Endothelial cell of umbilical vein (primary cell): ENCODE data around the gene LAMP5. TPM values are rescaled to one million over a fixed set of nuclear protein-coding genes. Genes with fewer than 3 reads are reported as not detected.

Experiments used
- BruUV-seq: library from RNA; stranded (reverse); fragments of 400-500 nt; replicated peaks from 2 replicates; lab custom pipeline; 2021; lab: Mats Ljungman, UMichigan
- CTCF ChIA-PET: fragments of 300-600, 350-600 bp; sonication (Branson Sonifier 250); formaldehyde crosslinking; loops from one replicate; lab custom pipeline; 2021; ENCODE audit warnings: antibody characterized with exemption, inconsistent platforms; lab: Charles Lee
- POLR2A ChIA-PET: fragments of 300-600, 350-600 bp; sonication (Branson Sonifier 250); formaldehyde crosslinking; loops from one replicate; lab custom pipeline; 2021; ENCODE audit warnings: antibody characterized with exemption, inconsistent platforms; lab: Charles Lee
- DNase-seq: peaks from one replicate; pipeline ENCODE4 v3.0.0-alpha.2; 2011; ENCODE audit warnings: low read depth, low spot score
- FAIRE-seq: peaks from 2 replicates; lab custom pipeline; 2011; peaks lifted over from hg19 to GRCh38; lab: Jason Lieb, UNC
- H2AFZ ChIP-seq: 2 replicates; pipeline ENCODE4 v1.6.0; 2012; ENCODE audit warnings: low read depth, low read length, control low read depth, inconsistent platforms
- H3K27ac ChIP-seq: 2 replicates; pipeline ENCODE4 v1.5.1; 2011; ENCODE audit warnings: low read depth, mild to moderate bottlenecking, control low read depth, low read length, moderate library complexity; ENCODE audit not compliant: insufficient read depth
- H3K27me3 ChIP-seq, 2 experiments: 2 replicates each; pipeline versions ENCODE4 v1.6.0 to v1.6.1; 2011; ENCODE audit warnings: low read length in 2 of 2, mixed read lengths in 1 of 2; ENCODE audit not compliant: control insufficient read depth in 2 of 2, insufficient read depth in 2 of 2
- H3K36me3 ChIP-seq, 2 experiments: 2 replicates in 1 of 2; 3 replicates in 1 of 2; pipeline ENCODE4 v1.5.1; 2011; ENCODE audit warnings: low read length in 2 of 2, mild to moderate bottlenecking in 1 of 2, moderate library complexity in 1 of 2; ENCODE audit not compliant: control insufficient read depth in 2 of 2, insufficient read depth in 2 of 2; ENCODE audit errors: extremely low read depth in 1 of 2
- H3K4me1 ChIP-seq: 3 replicates; pipeline ENCODE4 v1.5.1; 2011; ENCODE audit warnings: mild to moderate bottlenecking, low read length; ENCODE audit not compliant: control insufficient read depth, insufficient read depth; ENCODE audit errors: extremely low read depth
- H3K4me2 ChIP-seq: 2 replicates; pipeline ENCODE4 v1.6.1; 2011; ENCODE audit warnings: low read length, control low read depth, mixed read lengths; ENCODE audit not compliant: insufficient read depth
- H3K4me3 ChIP-seq, 3 experiments: fragments of 200-600 bp in 1 of 3; sonication (generic), shearing (Covaris generic) in 1 of 3; replicated peaks in 1 of 3; 2 replicates each; pipeline ENCODE4 v1.5.1; 2011 to 2016; ENCODE audit warnings: control low read depth in 3 of 3, low read length in 3 of 3, mild to moderate bottlenecking in 2 of 3, inconsistent platforms in 1 of 3, low read depth in 1 of 3, moderate library complexity in 1 of 3; ENCODE audit not compliant: insufficient read depth in 1 of 3
- H3K79me2 ChIP-seq: 2 replicates; pipeline ENCODE4 v1.6.0; 2012; ENCODE audit warnings: low read length, inconsistent platforms; ENCODE audit not compliant: control insufficient read depth, insufficient read depth
- H3K9ac ChIP-seq: replicated peaks from 2 replicates; pipeline ENCODE3; 2011; ENCODE audit warnings: low read length, control low read depth; ENCODE audit not compliant: insufficient read depth; ENCODE audit errors: extremely low read depth
- H3K9me1 ChIP-seq: replicated peaks from 3 replicates; pipeline ENCODE4 v1.6.0; 2011; ENCODE audit warnings: mild to moderate bottlenecking, low read length; ENCODE audit not compliant: control insufficient read depth, insufficient read depth; ENCODE audit errors: extremely low read depth
- H3K9me3 ChIP-seq: replicated peaks from 2 replicates; pipeline ENCODE4 v1.5.1; 2012; ENCODE audit warnings: low read length, inconsistent platforms; ENCODE audit not compliant: control insufficient read depth, insufficient read depth
- H4K20me1 ChIP-seq: replicated peaks from 2 replicates; pipeline ENCODE3; 2011; ENCODE audit warnings: mild to moderate bottlenecking, low read length; ENCODE audit not compliant: control insufficient read depth, insufficient read depth; ENCODE audit errors: extremely low read depth
- EZH2 ChIP-seq: IDR thresholded peaks from 2 replicates; pipeline ENCODE4 v1.6.1; 2012; ENCODE audit warnings: borderline replicate concordance, low read depth, mild to moderate bottlenecking, moderate library complexity, low read length, inconsistent platforms; ENCODE audit not compliant: severe bottlenecking
- FOS ChIP-seq: IDR thresholded peaks from 2 replicates; pipeline ENCODE4 v1.6.1; 2011; ENCODE audit warnings: mild to moderate bottlenecking, low read length, moderate library complexity, borderline replicate concordance; ENCODE audit not compliant: insufficient read depth
- GATA2 ChIP-seq: IDR thresholded peaks from 2 replicates; pipeline ENCODE4 v1.7.0; 2011; ENCODE audit warnings: low read depth, mild to moderate bottlenecking, moderate library complexity, mixed read lengths, low read length; ENCODE audit not compliant: insufficient read length, insufficient read depth
- JUN ChIP-seq: IDR thresholded peaks from 2 replicates; pipeline ENCODE4 v1.6.1; 2011; ENCODE audit warnings: borderline replicate concordance, low read depth; ENCODE audit not compliant: insufficient read length, insufficient read depth
- POLR2A ChIP-seq: IDR thresholded peaks from 2 replicates; pipeline ENCODE4 v1.6.1; 2012; ENCODE audit warnings: low read depth, mild to moderate bottlenecking, control low read depth, low read length
- POLR2AphosphoS5 ChIP-seq: IDR thresholded peaks from 2 replicates; pipeline ENCODE4 v1.6.1; 2012; ENCODE audit warnings: low read depth, mild to moderate bottlenecking, control low read depth, low read length, moderate library complexity; ENCODE audit not compliant: insufficient read depth
- dilution Hi-C: fragments of 300-500 bp; cut with MboI; formaldehyde crosslinking; loops from one replicate; pipeline ENCODE4 v1.15.0; 2019; ENCODE audit warnings: low sequenced_read_pairs; ENCODE audit not compliant: extremely low pct_ligation_motif_present
- intact Hi-C: fragments of 100-400 bp; cut with micrococcal nuclease; formaldehyde crosslinking; loops from one replicate; pipeline ENCODE4 v1.10.0; 2022
- polyA plus RNA-seq, 4 experiments: library from polyadenylated mRNA; depleted of rRNA in 3 of 4; stranded (reverse) in 3 of 4; unstranded in 1 of 4; fragments of >200 nt; gene quantifications; 2 replicates each; pipeline versions ENCODE4 v1.2.1 to v1.2.3, GENCODE V29; 2011 to 2012; ENCODE audit warnings: missing spikeins in 1 of 4
- total RNA-seq: library from RNA; stranded (reverse); gene quantifications from 2 replicates; pipeline ENCODE4 v1.2.3, GENCODE V29; 2021
- TF ChIP-seq, protein P1 (sequence below), 2 donors: IDR thresholded peaks; 1 replicate in 1 of 2; 2 replicates in 1 of 2; pipeline ENCODE4 v1.5.1; 2011; ENCODE audit warnings: low read length in 2 of 2, mild to moderate bottlenecking in 2 of 2, moderate library complexity in 2 of 2, control low read depth in 1 of 2, inconsistent platforms in 1 of 2, low read depth in 1 of 2; ENCODE audit not compliant: insufficient read depth in 1 of 2; ENCODE audit errors: extremely low read depth in 1 of 2
- TF ChIP-seq, protein P2 (sequence below): IDR thresholded peaks from 2 replicates; pipeline ENCODE4 v1.6.1; 2011; ENCODE audit not compliant: insufficient read depth, insufficient read length

The LAMP5 gene
- total and polyA plus RNA-seq, 2 donors (not counting 3 experiments of a cell fraction or from before 2014, with no cell fraction given), result not detected

DNA sequence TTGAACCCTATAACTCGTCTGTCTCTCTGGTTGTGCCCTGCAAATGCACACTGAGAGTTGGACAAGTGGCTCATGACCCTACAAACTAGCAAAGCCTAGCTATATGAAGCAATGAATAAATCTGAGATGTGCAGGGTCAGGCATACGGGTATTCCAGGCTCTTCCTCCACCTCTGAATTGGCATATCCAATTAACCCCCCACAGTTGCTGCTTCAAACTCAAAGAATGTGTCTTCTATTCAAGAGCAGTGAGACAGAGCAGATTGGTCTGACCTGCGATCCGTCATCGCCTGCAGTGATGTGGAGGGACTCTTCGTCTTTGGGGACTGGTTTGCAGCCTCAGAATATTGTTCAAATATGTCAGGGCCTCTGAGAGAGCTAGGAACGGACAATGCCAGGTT, 59.8 kb downstream of the LAMP5 start:
- DNase-seq, result no peak
- dilution Hi-C loops (no loop called here), intact Hi-C loops (no loop called here)
- Histone ChIP-seq H3K9me3 (no peaks in the 10 kb centered on the region), H3K36me3 (no peaks in the 10 kb centered on the region), H3K79me2 (no peaks in the 10 kb centered on the region), H2AFZ (no peak overlapping the region), H3K4me2 (no peak overlapping the region), H3K9me1 (no peaks in the 10 kb centered on the region), H3K9ac (no peak overlapping the region), H3K27me3 (peaks cover 6 to 10% of the 10 kb centered on the region in 2 experiments), H4K20me1 (no peaks in the 10 kb centered on the region), H3K27ac (no peak overlapping the region), H3K4me3 (no peak overlapping the region), H3K4me1 (no peaks in the 10 kb centered on the region)
- POLR2A ChIA-PET, result no interaction called here
- CTCF ChIA-PET, result no interaction called here
- TF ChIP-seq POLR2AphosphoS5 (no peak), POLR2A (no peak), JUN (no peak), EZH2 (no peak), GATA2 (no peak), FOS (no peak)
- TF ChIP-seq, protein P1, sequence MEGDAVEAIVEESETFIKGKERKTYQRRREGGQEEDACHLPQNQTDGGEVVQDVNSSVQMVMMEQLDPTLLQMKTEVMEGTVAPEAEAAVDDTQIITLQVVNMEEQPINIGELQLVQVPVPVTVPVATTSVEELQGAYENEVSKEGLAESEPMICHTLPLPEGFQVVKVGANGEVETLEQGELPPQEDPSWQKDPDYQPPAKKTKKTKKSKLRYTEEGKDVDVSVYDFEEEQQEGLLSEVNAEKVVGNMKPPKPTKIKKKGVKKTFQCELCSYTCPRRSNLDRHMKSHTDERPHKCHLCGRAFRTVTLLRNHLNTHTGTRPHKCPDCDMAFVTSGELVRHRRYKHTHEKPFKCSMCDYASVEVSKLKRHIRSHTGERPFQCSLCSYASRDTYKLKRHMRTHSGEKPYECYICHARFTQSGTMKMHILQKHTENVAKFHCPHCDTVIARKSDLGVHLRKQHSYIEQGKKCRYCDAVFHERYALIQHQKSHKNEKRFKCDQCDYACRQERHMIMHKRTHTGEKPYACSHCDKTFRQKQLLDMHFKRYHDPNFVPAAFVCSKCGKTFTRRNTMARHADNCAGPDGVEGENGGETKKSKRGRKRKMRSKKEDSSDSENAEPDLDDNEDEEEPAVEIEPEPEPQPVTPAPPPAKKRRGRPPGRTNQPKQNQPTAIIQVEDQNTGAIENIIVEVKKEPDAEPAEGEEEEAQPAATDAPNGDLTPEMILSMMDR (IDR thresholded peaks at IDR 0.05; ENCODE audit: extremely low read depth in 1 of 2, insufficient read depth in 1 of 2, low read depth in 1 of 2, low read length in 2 of 2), result no peak
- TF ChIP-seq, protein P2, sequence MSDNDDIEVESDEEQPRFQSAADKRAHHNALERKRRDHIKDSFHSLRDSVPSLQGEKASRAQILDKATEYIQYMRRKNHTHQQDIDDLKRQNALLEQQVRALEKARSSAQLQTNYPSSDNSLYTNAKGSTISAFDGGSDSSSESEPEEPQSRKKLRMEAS, result no peak
- FAIRE-seq, result no peak
- no TSS peak for BruUV-seq
